Thyroid gland (tissue), 4 donors: ENCODE results near the gene CSMD2.

ENCODE experiments used
- CTCF ChIP-seq, 6 experiments: fragments of 200-600 bp in 3 of 6; fragments of 450-650 bp in 3 of 6; sonication (generic) in 3 of 6; IDR thresholded peaks; one replicate each; pipeline ENCODE4 v1.5.1; 2016 to 2019; ENCODE audit warnings: antibody characterized with exemption in 6 of 6, mild to moderate bottlenecking in 2 of 6, inconsistent platforms in 1 of 6, moderate library complexity in 1 of 6
- POLR2A ChIP-seq, 2 donors: fragments of 450-650 bp; IDR thresholded peaks; one replicate each; pipeline ENCODE4 v1.6.1; 2017; ENCODE audit warnings: antibody characterized with exemption in 2 of 2, mild to moderate bottlenecking in 2 of 2, moderate library complexity in 1 of 2

GRCh38 chr1:33682371-33682770 is 482.7 kb downstream of the CSMD2 start:
- TF ChIP-seq CTCF (IDR thresholded peaks at IDR 0.05): no peak
- no peak for TF ChIP-seq POLR2A (IDR thresholded peaks at IDR 0.05)
